ENCODE measurements around the gene PDE10A. TPM values are rescaled to one million over a fixed set of nuclear protein-coding genes. Genes with fewer than 3 reads are reported as not detected.

PDE10A gene
- polyA plus RNA-seq, 3 donors = not detected

- Mint-ChIP-seq H3K9me3 (peaks cover 3 to 21% (median 12%) of the 10 kb centered on the region in 7 donors), H3K27ac (no peak overlapping the region), H3K4me3 (no peak overlapping the region), H3K27me3 (ENCODE audit: low read depth in 3 of 3) (no peaks in the 10 kb centered on the region), H3K4me1 (no peaks in the 10 kb centered on the region), H3K36me3 (no peaks in the 10 kb centered on the region)
- H3K9me3 ChIP-seq (replicated peaks in 1 of 2; ENCODE audit: control insufficient read depth in 1 of 2, insufficient read depth in 1 of 2, low read length in 2 of 2) = peaks cover 17 to 20% of the 10 kb centered on the region in 2 donors
- no peaks in the 10 kb centered on the region for H4K20me1 ChIP-seq (ENCODE audit: insufficient read depth, low read length)
- TF ChIP-seq CTCF (IDR thresholded peaks at IDR 0.05) = no peak
- H3K4me1 ChIP-seq (ENCODE audit: control insufficient read depth in 1 of 2, insufficient read depth in 2 of 2, low read length in 2 of 2) = no peaks in the 10 kb centered on the region
- WGBS (ENCODE audit: insufficient coverage) = 74% methylated on average over 2 of the region's 3 CpGs
- H3K79me2 ChIP-seq (ENCODE audit: insufficient read depth, low read length) = no peaks in the 10 kb centered on the region
- H3K27ac ChIP-seq (ENCODE audit: low read depth in 1 of 2, low read length in 2 of 2) = no peak overlapping the region
- DNase-seq = no peak
- H3K27me3 ChIP-seq (ENCODE audit: control insufficient read depth in 2 of 2, insufficient read depth in 2 of 2, low read length in 2 of 2) = no peaks in the 10 kb centered on the region
- no peak overlapping the region for H2AFZ ChIP-seq (ENCODE audit: insufficient read depth, low read depth, low read length, poor library complexity, severe bottlenecking)
- H3K4me2 ChIP-seq (replicated peaks; ENCODE audit: extremely low read depth, low read length, poor library complexity, severe bottlenecking) = no peak overlapping the region
- intact Hi-C loops (cut with micrococcal nuclease) = no loop called here
- no peaks in the 10 kb centered on the region for H3K36me3 ChIP-seq (replicated peaks in 1 of 2; ENCODE audit: control insufficient read depth in 1 of 2, insufficient read depth in 2 of 2, low read length in 2 of 2)
- H3K4me3 ChIP-seq (replicated peaks in 1 of 3; ENCODE audit: low read depth in 2 of 3, low read length in 3 of 3) = no peak overlapping the region
- no peak overlapping the region for H3K9ac ChIP-seq (ENCODE audit: insufficient read depth, low read length, poor library complexity, severe bottlenecking)
Measured at GRCh38 chr6:165599121-165599520, 63.9 kb downstream of the PDE10A start.

DNA sequence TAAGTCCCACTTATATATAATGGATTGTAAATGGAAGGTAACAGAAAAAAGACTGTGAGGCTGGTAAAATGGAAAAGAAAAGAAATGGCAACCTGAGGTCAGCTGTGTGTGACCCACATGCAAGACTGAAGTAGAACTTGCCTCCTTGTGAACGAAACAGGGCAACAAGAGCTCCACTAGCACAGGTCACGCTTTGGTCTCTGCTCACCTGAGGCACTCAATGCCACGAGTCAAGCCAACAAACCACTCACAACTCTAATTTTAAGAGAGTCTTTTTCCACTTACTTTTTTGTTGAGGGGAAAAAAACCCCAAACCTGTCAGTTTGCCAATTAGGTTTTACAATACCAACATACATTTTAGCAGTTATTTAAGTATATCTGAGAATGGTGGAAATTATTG, 65.2 kb downstream of the PDE10A start:
- no peak for DNase-seq
- no peak for TF ChIP-seq CTCF (IDR thresholded peaks at IDR 0.05)
- no peak overlapping the region for H3K27ac ChIP-seq (ENCODE audit: low read depth in 1 of 2, low read length in 2 of 2)
- Mint-ChIP-seq H3K4me1 (no peaks in the 10 kb centered on the region), H3K27me3 (ENCODE audit: low read depth in 3 of 3) (no peaks in the 10 kb centered on the region), H3K9me3 (peaks cover 1 to 25% (median 14%) of the 10 kb centered on the region in 7 donors), H3K4me3 (no peak overlapping the region), H3K27ac (no peak overlapping the region), H3K36me3 (no peaks in the 10 kb centered on the region)
- H3K4me3 ChIP-seq (replicated peaks in 1 of 3; ENCODE audit: low read depth in 2 of 3, low read length in 3 of 3) = no peak overlapping the region
- no peaks in the 10 kb centered on the region for H3K79me2 ChIP-seq (ENCODE audit: insufficient read depth, low read length)
- no peaks in the 10 kb centered on the region for H3K36me3 ChIP-seq (replicated peaks in 1 of 2; ENCODE audit: control insufficient read depth in 1 of 2, insufficient read depth in 2 of 2, low read length in 2 of 2)
- intact Hi-C loops (cut with micrococcal nuclease) = no loop called here
- no peak overlapping the region for H2AFZ ChIP-seq (ENCODE audit: insufficient read depth, low read depth, low read length, poor library complexity, severe bottlenecking)
- no peak overlapping the region for H3K4me2 ChIP-seq (replicated peaks; ENCODE audit: extremely low read depth, low read length, poor library complexity, severe bottlenecking)
- no peak overlapping the region for H3K9ac ChIP-seq (ENCODE audit: insufficient read depth, low read length, poor library complexity, severe bottlenecking)
- H3K27me3 ChIP-seq (ENCODE audit: control insufficient read depth in 2 of 2, insufficient read depth in 2 of 2, low read length in 2 of 2) = no peaks in the 10 kb centered on the region
- peaks cover 17 to 18% of the 10 kb centered on the region in 2 donors for H3K9me3 ChIP-seq (replicated peaks in 1 of 2; ENCODE audit: control insufficient read depth in 1 of 2, insufficient read depth in 1 of 2, low read length in 2 of 2)
- no CpG with 5 or more reads among the region's 3 CpGs for WGBS (ENCODE audit: insufficient coverage)
- no peaks in the 10 kb centered on the region for H3K4me1 ChIP-seq (ENCODE audit: control insufficient read depth in 1 of 2, insufficient read depth in 2 of 2, low read length in 2 of 2)
- H4K20me1 ChIP-seq (ENCODE audit: insufficient read depth, low read length) = no peaks in the 10 kb centered on the region

Data from CD14-positive monocyte (primary cell).